Inflammatory macrophage treated with lipopolysaccharide for 4 hours (primary cell): Measurements from ENCODE around the gene CST6.
A peak's percentile ranks its signal among the peaks of the same experiment; 100 is the strongest.
"Not testable (repeated sequence)": the region's sequence is repeated elsewhere in the genome, so short reads cannot be mapped to it uniquely, and the experiment has no call there.

Experiments used
- DNase-seq: peaks from one replicate; pipeline ENCODE4 v3.0.0-alpha.2; 2020

Gene CST6

GRCh38 chr11:65987336-65987735, 24.5 kb upstream of the CST6 start:
- DNase-seq, result no peak

DNA sequence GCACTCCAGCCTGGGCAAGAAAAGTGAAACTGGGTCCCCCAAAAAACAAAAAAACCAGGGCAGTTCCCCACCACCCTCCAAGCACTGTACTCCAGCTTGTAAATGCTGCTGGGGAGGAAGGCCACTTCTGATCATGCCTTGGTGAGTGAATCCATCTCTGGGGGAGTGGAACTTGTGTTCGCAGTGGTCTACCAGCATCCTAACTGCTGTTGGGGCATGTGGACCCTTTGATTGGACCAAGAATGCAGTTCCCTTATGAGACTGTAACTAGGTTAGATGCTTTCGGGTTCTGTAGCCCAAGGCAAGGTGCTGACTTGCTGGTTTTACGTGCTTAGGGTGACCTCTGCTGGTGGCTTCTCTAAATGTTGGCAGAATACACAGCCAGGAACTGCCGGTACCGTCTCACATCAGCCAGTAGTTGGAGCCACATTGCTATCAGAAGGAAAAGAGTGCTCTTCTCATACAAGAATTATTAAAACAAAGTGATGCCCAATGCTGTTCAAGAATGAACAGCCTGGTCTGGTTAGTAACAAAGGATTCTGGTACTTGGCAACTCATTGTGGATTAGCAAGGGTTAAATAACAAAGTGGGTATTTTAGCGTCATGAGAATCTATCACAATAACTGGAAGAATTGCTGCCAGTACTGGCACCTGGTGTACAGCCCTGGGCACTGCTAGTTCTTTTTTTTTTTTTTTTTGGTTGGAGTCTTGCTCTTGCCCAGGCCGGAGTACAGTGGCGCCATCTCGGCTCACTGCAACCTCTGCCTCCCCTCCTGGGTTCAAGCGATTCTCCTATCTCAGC, 22.8 kb upstream of the CST6 start:
- DNase-seq, result peak; percentile 94

DNA sequence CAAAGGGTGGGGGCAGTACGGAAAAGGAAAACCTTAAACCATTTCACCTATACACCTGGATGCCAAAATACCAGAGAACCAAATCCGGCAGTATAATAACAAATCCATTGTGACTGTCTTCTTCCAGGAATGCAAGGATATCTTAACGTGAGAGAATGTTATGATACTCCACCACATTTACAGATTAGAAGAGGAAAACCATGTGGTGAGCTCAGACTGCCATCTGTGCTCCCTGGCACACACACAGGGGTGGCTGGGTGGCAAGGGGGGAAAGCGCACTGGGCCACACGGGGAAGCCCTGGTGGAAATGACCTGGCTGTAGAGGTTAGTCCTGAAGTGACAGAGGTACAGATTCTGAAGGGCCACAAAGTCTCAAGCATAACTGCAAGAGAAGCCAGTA, 19.8 kb upstream of the CST6 start:
- no peak for DNase-seq

DNA sequence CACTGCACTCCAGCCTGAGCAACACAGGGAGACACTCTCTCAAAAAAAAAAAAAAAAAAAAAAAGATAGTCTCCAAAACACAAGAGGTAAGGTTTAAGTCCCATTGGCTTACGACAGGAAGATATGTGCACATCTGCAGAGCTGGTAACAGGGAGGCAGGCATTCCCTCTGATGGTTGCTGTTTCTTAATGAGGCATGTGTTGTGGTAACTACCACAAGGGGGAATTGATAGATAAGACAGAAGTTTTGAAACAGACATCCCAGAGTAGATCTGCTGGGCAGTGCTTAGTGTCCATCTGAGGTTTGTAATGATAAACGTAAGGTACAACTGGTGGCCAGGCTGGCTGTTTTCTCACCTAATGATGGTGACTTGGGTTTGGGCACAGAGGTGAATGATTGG, 14.5 kb upstream of the CST6 start:
- no peak for DNase-seq

DNA sequence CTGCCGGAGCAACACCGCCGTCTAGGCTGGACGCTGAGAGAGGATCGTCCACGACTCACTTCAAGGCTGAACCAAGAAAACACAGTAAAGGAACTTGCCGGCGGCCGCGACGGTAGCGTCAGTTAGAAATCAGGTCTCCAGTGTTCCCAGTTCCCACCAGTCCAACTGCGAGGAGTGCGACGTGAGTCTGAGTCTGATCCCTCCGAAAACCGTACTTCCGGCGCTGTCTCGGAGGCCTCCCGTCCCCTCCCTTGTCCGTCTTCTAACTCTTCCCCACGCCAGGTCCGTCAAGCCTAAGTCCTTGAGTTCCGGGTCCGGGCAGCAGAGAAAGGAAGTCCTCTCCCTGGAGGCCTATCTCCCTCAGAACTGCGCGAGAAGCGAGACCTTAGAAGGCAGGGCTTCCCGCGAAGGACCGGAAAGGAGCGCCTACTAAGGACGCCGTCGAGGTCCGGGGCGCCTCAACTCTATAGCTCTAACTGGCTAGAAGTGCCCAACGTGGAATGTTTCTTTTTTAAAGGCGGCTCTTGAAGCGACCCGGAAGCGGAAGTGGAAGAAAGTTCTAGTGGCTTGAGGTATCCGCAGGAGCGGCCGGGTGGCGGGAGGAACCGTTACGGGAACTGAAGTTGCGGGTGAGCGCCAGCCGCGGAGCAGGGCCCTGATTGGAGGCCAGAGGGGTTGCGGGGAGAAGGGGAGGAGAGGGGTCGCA, 9.7 kb upstream of the CST6 start, which contains the start of the genes BANF1 and EIF1AD:
TSS of gene BANF1 (plus strand) at position 562 of the 706 bp plus-strand sequence. CDS start 748 bp downstream, outside the sequence.
TSS of gene EIF1AD (minus strand) at position 216 of the 706 bp plus-strand sequence. CDS start 1,768 bp downstream, outside the sequence.
- peak; percentile 96 for DNase-seq

DNA sequence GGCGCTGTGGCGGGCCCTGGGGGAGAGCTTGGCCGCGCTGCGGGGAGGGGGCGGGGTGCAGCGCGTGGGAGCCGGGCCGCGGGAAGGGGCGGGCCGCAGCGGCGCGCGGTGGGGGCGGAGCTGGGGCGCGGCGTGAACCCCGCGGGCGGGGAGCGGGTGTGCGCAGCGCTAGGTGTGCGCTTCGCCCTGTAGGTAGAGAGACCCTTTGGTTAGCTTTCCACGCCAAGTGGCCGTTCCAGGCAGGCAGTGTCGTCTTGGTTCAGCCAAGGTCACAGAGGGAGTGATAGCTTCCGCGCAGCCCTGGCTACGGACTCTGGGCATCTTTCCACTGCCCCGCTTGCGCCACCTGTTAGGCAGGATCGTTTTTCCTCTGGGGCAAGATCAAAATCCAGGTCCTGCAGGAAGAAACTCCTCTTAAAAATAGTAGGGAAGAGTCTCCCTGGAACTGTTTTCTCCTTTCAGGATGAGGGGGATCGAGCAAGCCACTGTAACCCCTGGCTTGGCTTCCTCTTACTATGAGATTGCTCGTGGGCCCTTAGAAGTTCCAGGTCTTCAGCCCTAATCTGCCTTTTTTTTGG, 9.1 kb upstream of the CST6 start:
- no peak for DNase-seq

- DNase-seq, result no peak
Measured at GRCh38 chr11:66003291-66003690, 8.5 kb upstream of the CST6 start.

DNA sequence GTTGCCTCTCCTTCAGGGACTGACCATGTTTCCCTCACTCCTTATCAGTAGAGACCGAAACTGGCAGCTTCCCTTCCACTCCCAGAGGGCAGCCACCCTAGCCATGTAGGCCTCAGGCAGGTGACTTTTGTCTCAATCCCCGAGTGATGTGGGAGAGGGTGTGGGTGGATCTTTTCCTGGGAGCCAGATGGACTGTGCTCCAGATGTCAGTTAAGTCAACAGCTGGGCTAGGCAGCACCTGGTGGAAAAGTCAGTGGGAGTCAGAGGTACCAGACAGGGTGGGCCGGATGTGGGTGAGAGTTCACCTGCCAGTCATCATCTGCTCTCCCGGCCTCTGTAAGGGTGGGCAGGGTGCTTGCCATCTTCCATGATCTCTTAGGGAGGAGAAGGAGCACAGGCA, 7.6 kb upstream of the CST6 start:
- DNase-seq, result no peak

DNA sequence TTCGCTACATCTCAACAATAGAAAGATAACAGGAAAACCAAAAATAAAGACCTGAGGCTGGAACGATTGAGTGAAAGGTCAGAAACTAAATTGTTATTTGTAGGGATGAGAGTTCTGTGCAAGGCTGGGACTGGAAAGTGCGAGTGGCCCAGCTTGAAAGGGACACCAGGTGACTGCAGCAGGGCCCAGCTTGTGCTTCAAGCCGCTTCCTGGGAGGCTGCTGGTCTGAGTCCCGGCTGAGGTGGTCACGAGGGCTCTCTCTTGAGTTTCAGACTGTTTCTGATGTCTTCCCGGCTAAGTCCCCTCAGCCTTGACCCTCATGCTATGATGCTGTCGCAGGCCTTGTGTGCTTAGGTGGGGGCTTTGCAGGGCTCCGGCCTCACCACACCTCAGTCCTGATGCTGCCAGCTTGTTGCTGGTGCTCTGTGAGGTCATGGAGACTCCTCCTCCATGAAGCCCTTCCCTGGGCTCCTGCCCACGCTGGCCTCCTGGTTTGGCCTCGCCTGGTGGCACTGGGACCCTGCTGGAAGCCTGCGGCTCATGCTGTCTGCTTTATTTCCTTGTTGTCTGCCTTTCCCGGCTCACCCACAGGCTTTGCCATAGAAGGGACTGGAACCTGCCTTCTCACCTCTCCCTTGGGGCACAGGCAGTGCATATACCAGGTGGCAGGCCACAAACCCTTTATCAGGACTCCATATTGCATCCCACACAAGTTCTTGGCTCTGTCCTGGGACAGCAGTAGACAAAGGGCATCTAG, 5.5 kb upstream of the CST6 start:
- DNase-seq, result no peak

DNA sequence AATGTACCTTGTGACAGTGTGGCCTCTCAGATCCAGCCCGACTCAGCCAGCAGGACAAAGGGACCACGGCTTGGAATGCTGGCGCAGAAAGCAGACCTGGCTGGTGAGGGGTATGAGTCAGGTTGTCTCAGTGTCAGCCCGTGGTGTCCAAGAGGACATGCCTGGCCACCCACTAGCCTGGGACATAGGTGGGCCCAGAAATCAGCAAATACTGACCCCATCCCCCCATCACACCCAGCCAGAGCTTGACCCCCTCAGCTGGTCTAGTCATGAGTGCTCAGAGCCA, 5.0 kb upstream of the CST6 start:
- DNase-seq, result no peak

DNA sequence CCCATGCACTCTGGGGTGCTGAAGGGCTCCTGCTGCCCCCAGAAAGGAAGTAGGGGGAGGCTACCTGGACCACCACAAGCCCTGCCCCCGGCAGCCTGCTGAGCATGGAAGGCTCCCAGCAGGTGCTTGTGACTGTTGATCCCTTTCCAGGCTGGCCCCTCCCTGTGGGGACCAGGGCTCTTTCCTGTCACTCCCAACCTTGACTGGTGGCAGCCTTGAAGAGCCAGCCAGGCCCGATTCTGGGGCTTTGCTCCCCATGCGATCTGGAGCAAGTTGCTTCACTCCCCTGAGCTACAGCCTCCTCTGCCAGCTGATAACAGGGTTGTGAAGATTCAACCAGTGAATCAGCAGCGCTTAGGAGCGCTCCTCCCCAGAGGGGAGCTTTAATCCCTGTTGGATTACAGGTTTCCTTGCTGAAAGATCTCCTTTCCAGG, 4.6 kb upstream of the CST6 start:
- DNase-seq, result no peak

DNA sequence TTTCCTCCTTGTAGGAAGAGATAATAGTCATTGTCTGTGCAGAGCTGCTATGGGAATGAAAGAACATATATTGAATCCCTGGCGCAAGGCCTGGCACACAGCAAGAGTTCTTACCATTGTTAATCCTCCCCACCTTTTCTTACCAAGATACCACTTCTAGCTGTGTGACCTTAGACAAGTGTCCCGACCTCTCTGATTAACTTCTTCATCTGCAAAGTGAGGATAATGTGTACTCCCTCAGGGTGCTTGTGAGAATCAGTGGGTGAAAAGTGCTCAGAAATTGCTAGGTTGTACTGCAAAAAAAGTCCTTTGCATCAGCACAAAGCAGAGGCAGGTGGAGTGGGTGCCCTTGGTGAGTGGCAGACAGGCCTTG, 3.7 kb upstream of the CST6 start:
- no peak for DNase-seq

GRCh38 chr11:66008468-66009101, 3.2 kb upstream of the CST6 start:
- DNase-seq, result peak; percentile 11

GRCh38 chr11:66010036-66010435, 1.8 kb upstream of the CST6 start:
- not testable (repeated sequence) for DNase-seq

- DNase-seq, result no peak
Measured at GRCh38 chr11:66011239-66011784, 496 bp upstream of the CST6 start.

- no peak for DNase-seq
Measured at GRCh38 chr11:66012371-66012945, 650 bp downstream of the CST6 start.

DNA sequence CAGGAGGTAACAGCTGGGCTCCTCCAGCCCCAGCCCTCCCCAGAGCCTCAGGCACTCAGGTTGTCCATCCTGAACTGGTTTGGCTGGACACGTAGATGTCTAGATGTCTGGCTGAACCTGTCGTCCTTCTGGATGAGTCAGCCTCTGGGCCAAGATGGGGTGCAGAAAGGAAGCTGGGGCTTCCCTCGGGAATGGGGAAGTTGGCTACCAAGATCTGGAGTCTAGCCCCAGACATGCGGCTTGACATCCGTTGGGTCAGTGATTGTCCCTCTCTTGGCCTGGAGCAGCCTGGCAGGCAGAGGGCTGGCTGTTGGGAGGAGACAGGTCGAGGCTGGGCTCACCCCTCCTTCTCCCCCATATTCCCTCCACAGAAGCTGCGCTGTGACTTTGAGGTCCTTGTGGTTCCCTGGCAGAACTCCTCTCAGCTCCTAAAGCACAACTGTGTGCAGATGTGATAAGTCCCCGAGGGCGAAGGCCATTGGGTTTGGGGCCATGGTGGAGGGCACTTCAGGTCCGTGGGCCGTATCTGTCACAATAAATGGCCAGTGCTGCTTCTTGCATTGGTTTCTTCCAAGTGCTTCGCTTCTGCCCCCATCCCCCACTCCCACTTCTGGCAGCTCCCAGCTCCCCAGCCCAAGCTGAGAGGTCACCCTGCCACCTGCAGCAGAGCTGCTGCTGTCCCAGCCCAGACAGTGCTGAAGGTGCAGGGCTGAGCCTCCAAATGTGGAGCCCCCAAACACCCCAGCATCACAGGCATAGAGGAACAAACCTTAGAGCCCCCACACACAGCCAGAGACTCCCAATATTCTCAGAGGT, 1.3 kb downstream of the CST6 start:
- peak; percentile 69 for DNase-seq

DNA sequence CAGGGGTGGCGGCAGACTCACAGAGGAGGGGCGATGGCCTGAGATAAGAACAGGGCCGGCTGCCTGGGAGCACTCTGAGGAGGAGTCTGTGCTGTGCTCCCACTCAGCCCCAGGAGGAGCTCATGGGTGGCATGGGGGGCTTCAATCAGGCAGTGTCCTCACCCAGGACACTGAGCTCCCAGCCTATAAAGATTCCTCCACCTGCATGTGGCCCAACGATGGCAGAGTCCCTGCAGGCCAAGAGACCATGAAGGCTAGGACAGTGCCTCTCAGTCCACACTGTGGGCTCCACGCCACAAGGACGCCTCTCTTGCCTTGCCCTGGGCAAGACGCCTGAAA, 1.9 kb downstream of the CST6 start:
- DNase-seq, result no peak

GRCh38 chr11:66014804-66015453, 3.1 kb downstream of the CST6 start:
- DNase-seq, result no peak

DNA sequence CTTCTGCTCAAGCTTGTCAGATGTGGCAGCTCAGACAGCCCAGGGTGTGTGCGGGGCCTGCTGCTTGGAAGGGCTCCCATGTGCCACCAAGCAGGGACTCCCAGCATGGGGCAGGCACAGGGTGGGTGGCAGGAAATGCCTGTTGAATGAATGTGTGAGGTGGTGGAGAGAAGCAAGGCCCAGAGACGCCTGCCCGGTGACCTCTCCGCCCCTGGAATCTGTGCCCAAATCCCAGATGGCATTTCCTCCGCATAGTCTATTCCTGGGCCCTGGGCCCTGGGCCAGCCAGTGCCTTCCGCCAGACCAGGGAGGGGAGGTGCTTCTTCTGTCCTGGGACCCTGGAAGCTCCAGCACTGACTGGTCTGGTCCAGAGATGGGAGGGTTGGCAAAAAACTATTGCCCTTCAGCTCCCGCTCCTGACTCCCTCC, 3.7 kb downstream of the CST6 start:
- DNase-seq, result no peak
